Retinal pigment epithelial cell (primary cell): ENCODE results near the gene MCRIP1.

Experiments
- DNase-seq: peaks from one replicate; pipeline ENCODE4 v3.0.0-alpha.2; 2010; ENCODE audit warnings: low read depth
- H3K4me3 ChIP-seq: 2 replicates; pipeline ENCODE4 v1.5.1; 2011; ENCODE audit warnings: mild to moderate bottlenecking, low read length, control low read depth, moderate library complexity
- CTCF ChIP-seq: conservative IDR thresholded peaks from 2 replicates; pipeline ENCODE4 v1.5.1; 2011; ENCODE audit warnings: low read depth, low read length, control low read depth, inconsistent platforms

The MCRIP1 gene

DNA sequence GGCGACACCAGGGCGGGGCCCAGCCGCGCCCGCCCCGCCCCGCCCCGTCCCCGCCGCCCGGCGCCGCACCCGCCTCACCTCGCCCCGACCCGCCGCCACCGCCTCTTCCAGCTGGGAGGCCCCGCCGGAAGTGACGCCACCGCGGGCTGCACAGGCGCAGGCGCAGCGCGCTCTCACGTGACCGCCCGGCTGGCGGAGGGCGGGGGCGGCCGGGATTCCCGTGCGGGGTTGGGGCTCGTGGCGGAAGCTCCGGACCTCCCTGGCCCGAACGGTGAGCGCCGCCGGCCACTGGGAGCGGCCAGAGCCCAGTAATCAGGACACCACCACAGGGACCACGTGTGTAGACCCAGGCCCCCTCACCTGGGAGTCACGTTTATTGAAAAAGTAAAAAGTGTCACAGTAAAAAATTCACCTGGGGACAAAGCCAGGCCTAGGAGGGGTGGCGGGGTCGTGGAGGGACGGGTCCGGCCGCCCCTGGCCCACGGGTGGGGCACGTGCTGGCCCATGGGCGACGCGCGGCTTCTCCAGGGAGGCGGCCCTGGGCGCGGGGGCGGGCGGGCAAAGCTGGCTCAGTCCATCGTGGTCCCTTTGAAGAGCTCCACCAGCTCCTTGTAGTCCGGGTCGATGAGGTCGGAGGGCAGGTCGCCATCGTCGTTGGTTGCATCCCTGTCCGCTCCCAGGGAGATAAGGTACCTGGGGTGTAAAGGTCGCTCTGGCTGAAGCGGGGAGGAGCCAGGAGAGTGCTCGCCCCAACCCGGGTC is at the start of gene MCRIP1:
MCRIP1 (minus strand) TSS at position 132 of the 761 bp plus-strand sequence. CDS start 8,785 bp downstream, outside the sequence.
- peak; percentile 76 for DNase-seq
- H3K4me3 ChIP-seq = peak within 1 kb of the TSS; percentile 71
- TF ChIP-seq CTCF = no peak

- TF ChIP-seq CTCF = no peak
- no peak overlapping the region for H3K4me3 ChIP-seq
- DNase-seq = no peak
These were observed 46.0 kb upstream of the MCRIP1 start for GRCh38 chr17:81879121-81879520.

- no peak for DNase-seq
- no peak overlapping the region for H3K4me3 ChIP-seq
- TF ChIP-seq CTCF = no peak
These were observed 45.2 kb upstream of the MCRIP1 start for GRCh38 chr17:81878294-81878693.

- H3K4me3 ChIP-seq = no peak overlapping the region
- no peak for TF ChIP-seq CTCF
These were observed 44.5 kb upstream of the MCRIP1 start for GRCh38 chr17:81877569-81877968.

DNA sequence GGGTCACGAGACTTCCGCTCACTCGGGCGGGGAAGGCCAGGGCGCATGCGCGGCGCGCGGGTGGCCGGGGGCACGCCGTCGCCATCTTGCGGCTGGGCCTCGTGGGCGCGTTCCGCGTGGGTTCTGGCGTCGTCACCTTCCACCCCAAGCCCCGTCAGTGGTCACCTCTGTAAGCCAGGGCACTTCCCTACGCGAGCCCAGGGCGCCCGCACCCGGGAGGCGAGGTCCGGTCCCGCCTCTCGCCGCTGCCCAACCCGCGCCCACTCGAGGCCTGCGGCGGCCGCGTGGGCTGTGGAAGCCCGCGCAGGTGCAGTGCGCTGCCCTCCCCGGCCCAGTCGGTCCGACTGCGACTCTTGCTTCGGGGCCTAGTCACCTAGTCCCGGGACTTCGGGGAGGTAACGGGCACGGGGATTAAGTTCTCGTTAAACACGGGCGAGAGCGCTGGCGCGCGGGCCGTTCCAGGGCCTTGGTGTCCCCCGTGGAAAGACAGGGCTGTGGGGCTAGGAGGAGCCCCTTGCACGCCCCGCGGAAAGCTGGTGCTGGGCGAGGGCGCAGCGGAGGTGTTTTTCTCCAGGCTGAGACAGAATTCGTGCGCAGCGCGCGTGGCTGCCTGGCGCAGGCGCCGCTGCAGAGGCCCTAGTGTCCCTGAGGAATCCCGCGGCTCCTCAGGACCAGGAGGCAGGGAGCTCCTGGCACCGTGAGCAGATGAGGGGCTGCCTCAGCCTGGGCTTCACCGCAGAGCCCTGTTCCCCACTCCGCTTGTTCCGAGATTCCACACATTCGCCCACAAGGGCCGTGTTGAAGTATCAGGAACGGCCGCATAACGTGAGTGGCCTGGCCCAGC is 38.5 kb upstream of the MCRIP1 start:
- no peak for TF ChIP-seq CTCF
- DNase-seq = no peak
- peak overlapping the region; percentile 77 for H3K4me3 ChIP-seq

More at GRCh38 chr17:81877569-81877968, 44.5 kb upstream of the MCRIP1 start:
- no peak for DNase-seq

GRCh38 chr17:81870981-81871386 is 37.9 kb upstream of the MCRIP1 start, which contains the start of gene ARHGDIA:
TSS of gene ARHGDIA (minus strand) at chr17:81871337. CDS start at chr17:81869930, 1,407 bp downstream.
- no peak for DNase-seq
- TF ChIP-seq CTCF = no peak
- H3K4me3 ChIP-seq = peak within 1 kb of the TSS; percentile 77
